HG03354 (cell line): ENCODE measurements around the gene LYPLA2.
A peak's percentile ranks its signal among the peaks of the same experiment; 100 is the strongest.
"Not testable (repeated sequence)": the region's sequence is repeated elsewhere in the genome, so short reads cannot be mapped to it uniquely, and the experiment has no call there.

Source experiments
- ATAC-seq: cut with Tn5 transposase; IDR thresholded peaks from one replicate; pipeline ENCODE4 v1.9.1; 2021; ENCODE audit warnings: mild to moderate bottlenecking; ENCODE audit not compliant: unreplicated experiment, poor library complexity, severe bottlenecking

LYPLA2 gene

GRCh38 chr1:23799570-23800399 lies 8.8 kb downstream of the LYPLA2 start:
- peak; percentile 15 for ATAC-seq

- peak; percentile 77 for ATAC-seq
These were observed 9.7 kb downstream of the LYPLA2 start, which contains the start of gene GALE for GRCh38 chr1:23800400-23801337. Gene GALE (minus strand): TSS chr1:23800754. CDS start chr1:23799007, 1,747 bp downstream.

- no peak for ATAC-seq
These were observed 10.4 kb downstream of the LYPLA2 start for GRCh38 chr1:23801338-23801748.

DNA sequence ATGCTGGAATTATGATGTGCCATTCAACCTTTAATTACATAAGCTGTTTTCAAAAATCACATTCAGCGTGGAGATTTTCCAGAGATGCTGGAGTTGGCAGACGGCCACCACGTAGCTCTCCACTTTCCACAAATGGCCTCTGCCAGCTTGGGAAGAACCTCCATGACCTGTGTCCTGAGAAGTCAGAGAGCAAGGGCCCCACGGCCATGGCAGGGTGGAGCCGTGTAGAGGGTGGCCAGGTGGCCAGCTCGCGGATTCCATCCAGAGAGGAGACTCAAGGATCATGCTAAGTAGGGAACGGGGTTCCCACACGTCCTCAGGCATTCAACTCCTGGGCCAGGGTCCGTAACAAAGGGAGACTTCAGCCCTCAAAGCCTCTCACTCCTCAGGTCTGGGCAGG lies 10.9 kb downstream of the LYPLA2 start:
- no peak for ATAC-seq

DNA sequence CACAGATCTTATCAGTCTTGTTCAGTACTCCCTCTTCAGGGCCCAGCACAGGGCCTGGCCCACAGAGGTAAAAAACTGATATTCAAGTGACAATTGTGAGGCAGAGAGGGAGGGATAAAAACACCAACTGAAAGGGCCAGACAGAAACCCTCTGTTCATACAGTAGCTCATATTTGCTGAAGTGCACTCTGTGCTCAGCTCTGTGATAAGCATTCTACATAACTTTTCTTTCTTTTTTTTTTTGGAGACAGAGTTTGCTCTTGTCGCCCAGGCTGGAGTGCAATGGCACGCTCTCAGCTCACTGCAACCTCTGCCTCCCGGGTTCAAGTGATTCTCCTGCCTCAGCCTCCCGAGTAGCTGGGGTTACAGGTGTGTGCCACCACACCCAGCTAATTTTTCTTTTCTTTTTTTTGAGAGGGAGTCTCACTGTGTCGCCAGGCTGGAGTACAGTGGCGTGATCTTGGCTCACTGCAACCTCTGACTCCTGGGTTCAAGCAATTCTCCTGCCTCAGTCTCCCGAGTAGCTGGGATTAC lies 11.9 kb downstream of the LYPLA2 start:
- ATAC-seq, result not testable (repeated sequence)

GRCh38 chr1:23803674-23804073 lies 12.7 kb downstream of the LYPLA2 start:
- ATAC-seq, result no peak

DNA sequence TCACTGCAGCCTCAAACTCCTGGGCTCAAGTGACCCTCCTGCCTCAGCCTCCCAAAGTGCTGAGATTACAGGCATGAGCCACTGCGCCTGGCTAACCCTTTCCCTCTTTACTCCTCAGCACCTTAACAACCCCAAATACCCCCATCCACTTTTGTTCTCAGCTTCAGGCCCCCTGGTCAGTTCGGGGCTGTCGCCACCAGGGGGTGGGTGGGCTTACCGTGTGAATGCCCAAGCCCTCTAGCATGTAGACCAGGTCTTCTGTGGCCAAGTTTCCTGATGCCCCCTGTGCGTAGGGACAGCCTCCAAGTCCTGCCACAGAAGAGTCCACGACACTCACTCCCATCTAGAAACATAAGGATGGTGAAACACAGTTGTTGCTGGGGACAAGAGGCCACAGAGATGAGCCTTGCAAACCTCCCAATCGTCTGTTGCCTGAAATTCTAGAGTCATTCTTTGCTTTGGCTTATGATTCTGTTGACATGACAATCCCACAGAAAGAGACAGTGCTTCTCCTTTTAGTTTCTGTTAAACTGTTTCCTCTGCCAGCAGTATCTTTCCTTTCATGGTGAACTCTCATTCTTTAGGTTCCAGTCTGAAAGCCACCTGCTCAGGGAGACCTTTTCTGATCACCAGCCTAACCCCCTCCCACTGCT lies 13.4 kb downstream of the LYPLA2 start:
- ATAC-seq, result no peak

GRCh38 chr1:23805025-23805424 lies 14.1 kb downstream of the LYPLA2 start:
- ATAC-seq, result no peak

GRCh38 chr1:23806280-23806679 lies 15.3 kb downstream of the LYPLA2 start:
- ATAC-seq, result no peak

- ATAC-seq, result no peak
These were observed 16.5 kb downstream of the LYPLA2 start for GRCh38 chr1:23807453-23807852.

DNA sequence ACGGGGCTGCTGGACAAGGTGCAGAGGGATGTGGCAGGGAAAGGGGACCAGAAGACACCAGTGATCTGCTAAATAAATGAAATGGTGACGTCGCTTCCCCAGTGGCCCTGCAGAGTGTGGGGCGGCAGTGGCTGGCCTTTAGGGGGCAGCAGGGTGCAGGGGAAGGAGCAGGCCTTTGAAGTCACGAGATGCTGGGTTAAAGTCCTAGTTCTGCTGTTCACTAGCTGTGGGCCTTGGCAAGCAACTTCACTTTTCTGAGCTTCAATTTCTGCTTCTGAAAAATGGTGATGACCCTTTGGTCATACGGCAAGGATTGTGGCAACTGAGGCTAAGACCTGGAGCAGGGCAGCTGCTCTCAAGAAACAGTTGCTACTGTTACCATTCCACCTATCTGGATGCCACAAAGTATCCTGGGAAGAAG lies 18.8 kb downstream of the LYPLA2 start:
- peak; percentile 72 for ATAC-seq

DNA sequence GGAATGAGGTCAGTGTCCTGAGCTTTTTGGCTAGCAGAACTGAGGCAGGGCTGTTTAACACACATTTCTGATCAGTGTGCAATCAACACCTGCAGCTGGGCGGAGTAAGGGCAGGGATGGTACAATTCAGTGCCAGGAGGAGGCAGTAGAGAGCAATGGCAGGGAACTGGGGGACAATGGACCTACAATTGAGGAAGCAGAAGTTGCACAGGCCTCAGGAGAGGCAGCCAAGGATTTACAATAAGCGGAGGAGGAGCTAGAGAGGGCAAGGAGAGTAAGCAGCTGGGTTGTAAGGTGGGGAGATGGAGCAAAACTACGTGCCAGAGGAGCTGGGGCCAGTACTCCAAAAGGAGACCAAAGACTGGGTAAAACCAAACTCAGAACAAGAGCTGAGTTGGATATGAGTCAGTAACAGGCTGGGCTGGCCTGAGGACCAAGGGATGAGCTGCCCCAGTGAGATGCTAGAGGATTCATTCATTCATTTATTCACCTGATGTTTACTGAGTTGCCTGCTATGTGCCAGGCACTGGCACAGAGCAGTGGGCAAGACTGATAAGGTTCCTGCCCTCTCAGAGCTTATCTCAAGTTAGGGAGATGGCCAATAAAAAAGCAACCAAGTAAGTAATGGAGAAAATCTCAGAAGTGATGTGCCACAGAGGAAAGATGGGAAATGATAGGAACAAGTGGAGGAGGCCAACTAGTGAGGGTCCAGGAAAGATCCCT lies 20.0 kb downstream of the LYPLA2 start:
- ATAC-seq, result peak; percentile 76

- no peak for ATAC-seq
These were observed 23.1 kb downstream of the LYPLA2 start for GRCh38 chr1:23814016-23814415.

GRCh38 chr1:23816361-23816760 lies 25.4 kb downstream of the LYPLA2 start:
- no peak for ATAC-seq

DNA sequence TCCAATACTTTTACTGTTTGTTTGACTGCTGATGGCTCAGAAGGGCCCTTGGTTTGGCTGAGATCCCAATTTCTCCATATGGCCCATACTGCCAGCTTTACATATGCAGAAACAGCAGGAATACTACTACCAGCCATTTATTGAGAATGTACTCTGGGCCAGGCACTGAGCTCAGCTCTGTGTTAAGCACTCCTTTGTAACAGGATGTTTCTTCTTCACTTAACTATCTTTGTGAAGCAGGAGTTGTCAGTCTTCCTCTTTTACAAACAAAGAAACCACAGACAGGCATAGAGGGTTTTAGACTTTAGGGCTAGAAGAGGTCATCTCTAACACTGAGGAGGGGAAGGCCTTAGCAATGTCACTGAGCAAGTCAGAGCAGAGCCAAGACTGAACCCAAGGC lies 26.0 kb downstream of the LYPLA2 start:
- ATAC-seq, result no peak

- no peak for ATAC-seq
These were observed 26.7 kb downstream of the LYPLA2 start for GRCh38 chr1:23817633-23818032.

DNA sequence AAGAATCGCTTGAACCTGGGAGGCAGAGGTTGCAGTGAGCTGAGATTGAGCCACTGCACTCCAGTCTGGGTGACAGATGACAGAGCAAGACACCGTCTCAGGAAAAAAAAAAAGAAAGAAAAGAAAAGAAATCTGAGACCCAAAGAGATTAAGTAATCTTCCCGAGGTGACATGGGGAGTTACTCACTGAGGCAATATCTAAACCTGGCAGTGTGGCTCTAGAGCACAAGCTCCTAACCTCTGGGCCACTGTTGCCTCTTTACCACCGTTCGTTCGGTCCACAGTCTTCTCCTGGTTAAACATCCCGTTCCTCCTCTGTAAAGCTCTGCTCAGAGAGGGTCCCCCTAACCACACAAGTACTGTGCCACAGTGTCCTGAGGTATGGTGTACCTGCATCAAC lies 32.8 kb downstream of the LYPLA2 start:
- ATAC-seq, result no peak

- ATAC-seq, result no peak
These were observed 33.7 kb downstream of the LYPLA2 start for GRCh38 chr1:23824711-23825075.

GRCh38 chr1:23825076-23825761 lies 34.3 kb downstream of the LYPLA2 start, which contains the start of gene HMGCL:
Gene HMGCL (minus strand): TSS chr1:23825429. CDS start chr1:23825415, 14 bp downstream.
- ATAC-seq, result peak; percentile 88
